ENCODE measurements around the gene ACP3. TPM values are rescaled to one million over a fixed set of nuclear protein-coding genes. Genes with fewer than 3 reads are reported as not detected.

Gene ACP3
- total and polyA plus RNA-seq, 9 of the 15 experiments (the other 6 are each of a cell fraction or from before 2014, with no cell fraction given) = 0.08 to 1.1 (median 0.21) TPM

DNA sequence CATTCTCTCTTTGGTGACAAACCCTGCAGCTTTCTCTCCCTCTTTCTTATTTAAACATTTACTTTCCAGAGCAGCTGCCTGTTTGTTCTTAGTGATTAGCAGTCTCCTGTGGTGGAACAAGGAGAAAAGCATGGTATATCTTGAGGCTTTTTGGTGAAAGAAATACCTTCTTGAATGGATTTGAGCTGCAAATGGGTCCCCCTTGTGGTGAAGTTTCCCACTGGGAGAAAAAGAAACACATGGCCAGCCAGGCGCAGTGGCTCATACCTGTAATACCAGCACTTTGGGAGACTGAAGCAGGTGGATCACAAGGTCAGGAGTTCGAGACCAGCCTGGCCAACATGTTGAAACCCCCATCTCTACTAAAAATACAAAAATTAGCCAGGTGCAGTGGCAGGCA, 48.3 kb upstream of the ACP3 start:
- Histone ChIP-seq H3K4me2 (ENCODE audit: insufficient read depth, low read length) (no peak overlapping the region), H3K4me3 (no peak overlapping the region), H4K20me1 (replicated peaks; ENCODE audit: control insufficient read depth, insufficient read depth, low read length) (no peaks in the 10 kb centered on the region), H3K79me2 (ENCODE audit: control insufficient read depth, insufficient read depth, low read length) (no peaks in the 10 kb centered on the region), H3K9me1 (ENCODE audit: control insufficient read depth, insufficient read depth, low read length) (no peaks in the 10 kb centered on the region), H3K4me1 (replicated peaks in 1 of 2; ENCODE audit: control insufficient read depth in 2 of 2, insufficient read depth in 2 of 2, low read length in 2 of 2) (no peaks in the 10 kb centered on the region), H3K9ac (ENCODE audit: insufficient read depth in 1 of 2, low read depth in 2 of 2, low read length in 2 of 2) (no peak overlapping the region), H3K27me3 (ENCODE audit: control insufficient read depth in 2 of 2, insufficient read depth in 2 of 2, low read length in 2 of 2) (no peaks in the 10 kb centered on the region), H3K27ac (ENCODE audit: extremely low read depth, low read depth, low read length) (no peak overlapping the region), H3K9me3 (replicated peaks; ENCODE audit: control insufficient read depth, insufficient read depth, low read depth, low read length) (no peaks in the 10 kb centered on the region), H3K36me3 (ENCODE audit: control insufficient read depth, insufficient read depth, low read length) (no peaks in the 10 kb centered on the region), H2AFZ (ENCODE audit: low read depth, low read length) (no peak overlapping the region)
- ChIA-PET CTCF (ENCODE audit: low intra/inter-chr PET ratio) (interaction anchor here (0.9 kb wide), 1 partner anchor 75 kb away, joined by 3 read pairs; no protein-coding TSS in a partner anchor), POLR2A (interaction anchor here (0.6 kb wide), 1 partner anchor 16 kb away, joined by 3 read pairs; no protein-coding TSS in a partner anchor)
- 0% methylated on average over 1 of the region's 2 CpGs for WGBS (ENCODE audit: insufficient coverage, low coverage, missing lambda C conversion rate)
- TF ChIP-seq BMI1 (IDR thresholded peaks at IDR 0.05; ENCODE audit: low read length) = no peak
- TF ChIP-seq, protein P1, sequence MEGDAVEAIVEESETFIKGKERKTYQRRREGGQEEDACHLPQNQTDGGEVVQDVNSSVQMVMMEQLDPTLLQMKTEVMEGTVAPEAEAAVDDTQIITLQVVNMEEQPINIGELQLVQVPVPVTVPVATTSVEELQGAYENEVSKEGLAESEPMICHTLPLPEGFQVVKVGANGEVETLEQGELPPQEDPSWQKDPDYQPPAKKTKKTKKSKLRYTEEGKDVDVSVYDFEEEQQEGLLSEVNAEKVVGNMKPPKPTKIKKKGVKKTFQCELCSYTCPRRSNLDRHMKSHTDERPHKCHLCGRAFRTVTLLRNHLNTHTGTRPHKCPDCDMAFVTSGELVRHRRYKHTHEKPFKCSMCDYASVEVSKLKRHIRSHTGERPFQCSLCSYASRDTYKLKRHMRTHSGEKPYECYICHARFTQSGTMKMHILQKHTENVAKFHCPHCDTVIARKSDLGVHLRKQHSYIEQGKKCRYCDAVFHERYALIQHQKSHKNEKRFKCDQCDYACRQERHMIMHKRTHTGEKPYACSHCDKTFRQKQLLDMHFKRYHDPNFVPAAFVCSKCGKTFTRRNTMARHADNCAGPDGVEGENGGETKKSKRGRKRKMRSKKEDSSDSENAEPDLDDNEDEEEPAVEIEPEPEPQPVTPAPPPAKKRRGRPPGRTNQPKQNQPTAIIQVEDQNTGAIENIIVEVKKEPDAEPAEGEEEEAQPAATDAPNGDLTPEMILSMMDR (IDR thresholded peaks at IDR 0.05 in 2 of 3, conservative IDR thresholded peaks at IDR 0.05 in 1 of 3; ENCODE audit: insufficient read depth in 2 of 3, low read depth in 1 of 3, low read length in 3 of 3) = peak in 1 of 3 experiments; percentile 23; a peak in 1 of 6 replicates
- no TSS peak for BruUV-seq (replicated peaks)
- ATAC-seq (no peak), DNase-seq (ENCODE audit: extremely low read depth in 1 of 4, low spot score in 3 of 4) (peak in 3 of 4 experiments; percentile 5 to 18 (median 8)), FAIRE-seq (no peak)
- intact Hi-C loops (cut with micrococcal nuclease) (no loop called here), in situ Hi-C loops (cut with MboI) (no loop called here)

DNA sequence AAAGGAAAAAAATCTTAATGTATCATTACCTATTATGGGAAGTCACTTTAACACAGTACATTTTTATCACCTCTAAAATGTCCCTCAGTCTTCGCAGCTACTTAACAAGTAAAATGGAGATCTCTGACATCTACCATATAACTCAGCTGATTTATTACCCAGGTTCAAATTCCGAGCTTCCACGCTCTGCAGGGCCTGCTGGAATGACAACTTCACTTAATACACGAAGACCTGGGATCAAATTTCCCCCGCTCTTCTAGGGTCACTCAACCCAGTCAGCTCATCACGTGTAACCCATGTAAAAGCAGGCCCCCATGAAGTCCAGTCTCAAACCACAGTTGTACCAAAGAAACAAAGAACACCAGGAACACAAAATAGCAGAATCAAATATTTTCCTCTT, 44.2 kb upstream of the ACP3 start:
- ChIA-PET CTCF (ENCODE audit: low intra/inter-chr PET ratio) (no interaction called here), POLR2A (no interaction called here)
- H3K27ac ChIP-seq (ENCODE audit: extremely low read depth, low read depth, low read length) = no peak overlapping the region
- H3K9me3 ChIP-seq (replicated peaks; ENCODE audit: control insufficient read depth, insufficient read depth, low read depth, low read length) = no peaks in the 10 kb centered on the region
- FAIRE-seq (no peak), ATAC-seq (no peak), DNase-seq (ENCODE audit: extremely low read depth in 1 of 4, low spot score in 3 of 4) (no peak)
- no peaks in the 10 kb centered on the region for H3K4me1 ChIP-seq (replicated peaks in 1 of 2; ENCODE audit: control insufficient read depth in 2 of 2, insufficient read depth in 2 of 2, low read length in 2 of 2)
- intact Hi-C loops (cut with micrococcal nuclease) (no loop called here), in situ Hi-C loops (cut with MboI) (no loop called here)
- no peak overlapping the region for H2AFZ ChIP-seq (ENCODE audit: low read depth, low read length)
- H3K27me3 ChIP-seq (ENCODE audit: control insufficient read depth in 2 of 2, insufficient read depth in 2 of 2, low read length in 2 of 2) = no peaks in the 10 kb centered on the region
- no peak overlapping the region for H3K9ac ChIP-seq (ENCODE audit: insufficient read depth in 1 of 2, low read depth in 2 of 2, low read length in 2 of 2)
- WGBS (ENCODE audit: insufficient coverage, low coverage, missing lambda C conversion rate) = no CpG with 5 or more reads among the region's 6 CpGs
- H3K9me1 ChIP-seq (ENCODE audit: control insufficient read depth, insufficient read depth, low read length) = no peaks in the 10 kb centered on the region
- no peak overlapping the region for H3K4me2 ChIP-seq (ENCODE audit: insufficient read depth, low read length)
- H4K20me1 ChIP-seq (replicated peaks; ENCODE audit: control insufficient read depth, insufficient read depth, low read length) = no peaks in the 10 kb centered on the region
- no peak overlapping the region for H3K4me3 ChIP-seq
- no TSS peak for BruUV-seq (replicated peaks)
- no peaks in the 10 kb centered on the region for H3K79me2 ChIP-seq (ENCODE audit: control insufficient read depth, insufficient read depth, low read length)
- H3K36me3 ChIP-seq (ENCODE audit: control insufficient read depth, insufficient read depth, low read length) = no peaks in the 10 kb centered on the region
- TF ChIP-seq NCOA6 (IDR thresholded peaks at IDR 0.05) (no peak), PCBP1 (IDR thresholded peaks at IDR 0.05; ENCODE audit: low read depth, low read length, poor library complexity, severe bottlenecking) (no peak), SMC3 (conservative IDR thresholded peaks at IDR 0.05; ENCODE audit: insufficient read depth, low read depth, low read length) (no peak), ZNF165 (CRISPR knock-in tag; IDR thresholded peaks at IDR 0.05; ENCODE audit: borderline replicate concordance) (no peak), EHMT2 (IDR thresholded peaks at IDR 0.05) (no peak), ETV1 (tag; conservative IDR thresholded peaks at IDR 0.05; ENCODE audit: low read depth) (no peak), ZSCAN32 (CRISPR knock-in tag; IDR thresholded peaks at IDR 0.05) (no peak), MEF2D (tag; conservative IDR thresholded peaks at IDR 0.05; ENCODE audit: low read depth) (no peak), TEAD1 (CRISPR knock-in tag; IDR thresholded peaks at IDR 0.05) (no peak), ZNF408 (CRISPR knock-in tag; IDR thresholded peaks at IDR 0.05; ENCODE audit: low read depth) (no peak)
- TF ChIP-seq, protein P2, sequence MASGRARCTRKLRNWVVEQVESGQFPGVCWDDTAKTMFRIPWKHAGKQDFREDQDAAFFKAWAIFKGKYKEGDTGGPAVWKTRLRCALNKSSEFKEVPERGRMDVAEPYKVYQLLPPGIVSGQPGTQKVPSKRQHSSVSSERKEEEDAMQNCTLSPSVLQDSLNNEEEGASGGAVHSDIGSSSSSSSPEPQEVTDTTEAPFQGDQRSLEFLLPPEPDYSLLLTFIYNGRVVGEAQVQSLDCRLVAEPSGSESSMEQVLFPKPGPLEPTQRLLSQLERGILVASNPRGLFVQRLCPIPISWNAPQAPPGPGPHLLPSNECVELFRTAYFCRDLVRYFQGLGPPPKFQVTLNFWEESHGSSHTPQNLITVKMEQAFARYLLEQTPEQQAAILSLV (tag; IDR thresholded peaks at IDR 0.05) = no peak
- TF ChIP-seq, protein P3, sequence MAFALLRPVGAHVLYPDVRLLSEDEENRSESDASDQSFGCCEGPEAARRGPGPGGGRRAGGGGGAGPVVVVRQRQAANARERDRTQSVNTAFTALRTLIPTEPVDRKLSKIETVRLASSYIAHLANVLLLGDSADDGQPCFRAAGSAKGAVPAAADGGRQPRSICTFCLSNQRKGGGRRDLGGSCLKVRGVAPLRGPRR (CRISPR knock-in tag; IDR thresholded peaks at IDR 0.05) = no peak

Data from K562 (cell line).